Gastroesophageal sphincter (tissue), 4 donors: Measurements from ENCODE around the gene ID3. TPM values are rescaled to one million over a fixed set of nuclear protein-coding genes. Genes with fewer than 3 reads are reported as not detected.

Experiments used
- ATAC-seq: fragments of 150-250 bp; one replicate; pipeline ENCODE4 v1.9.1; 2016; ENCODE audit warnings: mild to moderate bottlenecking, moderate library complexity
- H3K27ac ChIP-seq, 4 donors: fragments of 200-600 bp; sonication (generic) in 3 of 4; 1 replicate in 3 of 4; 2 replicates in 1 of 4; pipeline ENCODE4 v1.5.1; 2016 to 2019
- H3K27me3 ChIP-seq: fragments of 200-600 bp; sonication (generic); one replicate; pipeline ENCODE4 v1.5.1; 2019
- H3K36me3 ChIP-seq, 2 donors: fragments of 200-600 bp; sonication (generic); one replicate each; pipeline ENCODE4 v1.5.1; 2019; ENCODE audit warnings: control low read depth in 1 of 2
- H3K4me1 ChIP-seq, 3 donors: fragments of 200-600 bp; sonication (generic); 1 replicate in 2 of 3; 2 replicates in 1 of 3; pipeline ENCODE4 v1.5.1; 2016 to 2019; ENCODE audit warnings: control low read depth in 2 of 3
- H3K4me3 ChIP-seq, 2 donors: fragments of 200-600 bp; sonication (generic); one replicate each; pipeline ENCODE4 v1.5.1; 2019; ENCODE audit warnings: mild to moderate bottlenecking in 1 of 2, moderate library complexity in 1 of 2
- H3K9me3 ChIP-seq, 3 donors: fragments of 200-600 bp; sonication (generic); one replicate each; pipeline ENCODE4 v1.5.1; 2017 to 2019; ENCODE audit warnings: control low read depth in 2 of 3
- CTCF ChIP-seq, 4 experiments: fragments of 200-600 bp in 2 of 4; fragments of 450-650 bp in 2 of 4; sonication (generic) in 1 of 4; IDR thresholded peaks; one replicate each; pipeline ENCODE4 v1.5.1; 2017 to 2019; ENCODE audit warnings: antibody characterized with exemption in 4 of 4, mild to moderate bottlenecking in 2 of 4, moderate library complexity in 2 of 4
- EP300 ChIP-seq: sonication (generic); formaldehyde crosslinking; IDR thresholded peaks from one replicate; pipeline ENCODE4 v1.6.1; 2017; ENCODE audit warnings: antibody characterized with exemption, mild to moderate bottlenecking
- POLR2A ChIP-seq, 2 donors: fragments of 450-650 bp; IDR thresholded peaks; one replicate each; pipeline ENCODE4 v1.6.1; 2017; ENCODE audit warnings: antibody characterized with exemption in 2 of 2, mild to moderate bottlenecking in 2 of 2, moderate library complexity in 1 of 2
- POLR2AphosphoS5 ChIP-seq: sonication (generic); formaldehyde crosslinking; IDR thresholded peaks from one replicate; pipeline ENCODE4 v1.6.1; 2017; ENCODE audit warnings: antibody characterized with exemption
- WGBS, 2 donors: methylation state at CpG; one replicate each; pipeline ENCODE4 v1.1.5; 2018; ENCODE audit warnings: low coverage in 1 of 2; 5-methylcytosine and 5-hydroxymethylcytosine counted together
- total RNA-seq, 4 donors: library from RNA; depleted of rRNA; stranded (reverse); fragments of >200 nt; gene quantifications; one replicate each; pipeline ENCODE4 v1.1.0, GENCODE V29; 2016

Gene ID3
- total RNA-seq, 4 donors from 2014 or later, result 144 to 270 (median 221) TPM

- no peak for ATAC-seq
- WGBS, 2 donors, result 0% methylated on average over 2 of the region's 14 CpGs; no CpG with 5 or more reads in 1 of the 2 donors
- peak overlapping the region; percentile 72 to 88 for H3K4me3 ChIP-seq
- peaks cover 18 to 85% (median 37%) of the 10 kb centered on the region in 3 donors for H3K4me1 ChIP-seq
- H3K27ac ChIP-seq, result peak overlapping the region; percentile 94 to 98 (median 97)
- no peaks in the 10 kb centered on the region for H3K9me3 ChIP-seq
- H3K27me3 ChIP-seq, result no peaks in the 10 kb centered on the region
- TF ChIP-seq POLR2AphosphoS5 (no peak), POLR2A (IDR thresholded peaks at IDR 0.05) (no peak), CTCF (IDR thresholded peaks at IDR 0.05) (no peak), EP300 (no peak)
- peaks cover 0 to 11% of the 10 kb centered on the region in 2 donors for H3K36me3 ChIP-seq
These were observed 497 bp downstream of the ID3 start for GRCh38 chr1:23558872-23559135.

- peaks cover 18 to 85% (median 36%) of the 10 kb centered on the region in 3 donors for H3K4me1 ChIP-seq
These were observed 995 bp downstream of the ID3 start for GRCh38 chr1:23558140-23558871.

DNA sequence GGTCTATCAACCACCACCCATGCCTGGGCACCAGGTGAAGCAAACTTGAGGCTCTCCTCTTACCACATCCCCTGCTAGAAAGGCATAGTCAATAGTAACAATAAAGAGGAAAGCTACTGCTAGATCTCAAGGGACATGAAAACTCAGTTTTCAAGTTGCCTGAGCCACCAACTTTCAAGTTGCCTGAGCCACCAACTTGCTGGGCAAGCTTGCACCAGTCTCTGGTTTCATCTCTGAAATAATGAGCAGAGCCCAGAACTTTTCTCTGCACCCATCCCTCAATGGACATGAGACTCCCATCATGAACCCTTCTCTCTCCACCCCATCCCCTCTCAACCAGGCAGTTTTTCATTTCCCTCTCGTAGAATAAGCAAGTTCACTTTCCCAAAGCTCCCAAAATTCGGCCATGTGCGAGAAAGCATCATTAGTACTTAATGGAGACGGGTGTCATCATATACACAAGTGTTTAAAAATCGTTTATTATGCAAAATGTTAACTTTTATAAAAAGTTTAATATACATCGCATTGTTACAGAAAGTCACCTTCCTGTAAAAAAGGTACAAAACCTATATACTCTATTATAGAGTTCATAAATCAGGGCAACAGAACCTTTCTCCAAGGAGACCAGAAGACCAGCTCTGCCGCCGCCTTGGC is 1.7 kb downstream of the ID3 start:
- no peaks in the 10 kb centered on the region for H3K9me3 ChIP-seq
- peaks cover 18 to 85% (median 30%) of the 10 kb centered on the region in 3 donors for H3K4me1 ChIP-seq
- peaks cover 0 to 11% of the 10 kb centered on the region in 2 donors for H3K36me3 ChIP-seq
- 57 to 59% methylated on average over 5 to 8 of the region's 8 CpGs for WGBS, 2 donors
- H3K4me3 ChIP-seq, result peak overlapping the region; percentile 72 to 88
- H3K27me3 ChIP-seq, result no peaks in the 10 kb centered on the region
- peak overlapping the region; percentile 94 to 98 (median 97) for H3K27ac ChIP-seq
- no peak for ATAC-seq
- TF ChIP-seq CTCF (IDR thresholded peaks at IDR 0.05) (no peak), POLR2A (IDR thresholded peaks at IDR 0.05) (no peak), EP300 (no peak), POLR2AphosphoS5 (no peak)

More at GRCh38 chr1:23558140-23558871, 995 bp downstream of the ID3 start:
- no peaks in the 10 kb centered on the region for H3K9me3 ChIP-seq
- ATAC-seq, result no peak
- H3K27ac ChIP-seq, result peak overlapping the region; percentile 94 to 98 (median 97)
- H3K36me3 ChIP-seq, result peaks cover 0 to 11% of the 10 kb centered on the region in 2 donors
- peak overlapping the region; percentile 72 to 88 for H3K4me3 ChIP-seq
- H3K27me3 ChIP-seq, result no peaks in the 10 kb centered on the region
- peak; percentile 51 to 58 for TF ChIP-seq POLR2A (IDR thresholded peaks at IDR 0.05)
- peak; percentile 65 for TF ChIP-seq POLR2AphosphoS5
- TF ChIP-seq EP300, result no peak
- WGBS, 2 donors, result 2% methylated on average over 23 of the region's 34 CpGs; no CpG with 5 or more reads in 1 of the 2 donors

DNA sequence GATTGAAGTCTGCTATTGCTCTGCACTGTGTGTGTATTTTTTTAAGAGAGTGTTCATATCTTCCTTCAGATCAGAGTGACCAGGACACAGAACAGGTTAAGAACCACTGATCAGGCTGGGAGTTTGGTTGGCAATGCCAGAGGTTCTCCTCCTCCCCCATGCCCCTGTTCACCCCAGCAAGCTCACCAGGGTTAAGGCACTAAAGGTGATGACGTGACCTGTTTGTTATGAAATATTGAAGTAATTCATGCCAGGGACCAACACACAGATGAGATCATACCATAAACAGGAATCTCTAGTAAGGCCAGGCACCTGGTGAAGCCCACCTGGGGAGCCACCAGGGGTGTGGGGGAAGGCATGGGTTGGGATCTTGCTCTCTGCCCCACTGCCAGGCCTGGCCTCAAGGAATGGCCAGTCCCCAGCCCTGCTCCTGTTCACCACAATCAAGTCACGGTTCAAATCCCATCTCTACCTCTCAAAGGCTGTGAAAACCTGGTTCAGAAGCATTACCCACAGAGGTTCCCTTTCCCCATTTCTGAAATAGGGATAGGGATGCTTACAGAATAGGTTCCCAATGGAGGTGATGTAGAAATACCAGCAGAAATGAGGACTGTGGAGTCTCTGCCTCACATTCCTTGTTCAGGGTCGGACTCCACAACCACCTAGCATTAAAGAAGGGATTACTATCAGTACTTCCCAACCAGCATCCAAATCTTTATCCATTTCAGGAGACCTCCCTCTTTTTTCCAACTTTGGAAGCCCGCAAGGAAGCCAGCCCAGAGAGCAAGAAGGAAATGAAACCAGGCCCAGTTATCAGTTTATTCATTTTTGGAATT is 2.4 kb downstream of the ID3 start:
- TF ChIP-seq POLR2AphosphoS5 (no peak), POLR2A (IDR thresholded peaks at IDR 0.05) (peak; percentile 21 to 24), CTCF (IDR thresholded peaks at IDR 0.05) (no peak), EP300 (no peak)
- WGBS, 2 donors, result 37 to 79% methylated on average over 2 to 3 of the region's 4 CpGs
- H3K4me3 ChIP-seq, result peak overlapping the region; percentile 72 to 88
- no peak for ATAC-seq
- no peaks in the 10 kb centered on the region for H3K9me3 ChIP-seq
- H3K27me3 ChIP-seq, result no peaks in the 10 kb centered on the region
- H3K27ac ChIP-seq, result peak overlapping the region; percentile 94 to 98 (median 97)
- H3K4me1 ChIP-seq, result peaks cover 18 to 86% (median 29%) of the 10 kb centered on the region in 3 donors
- peaks cover 0 to 11% of the 10 kb centered on the region in 2 donors for H3K36me3 ChIP-seq
